Measurements from ENCODE around the gene DENND4A. TPM values are rescaled to one million over a fixed set of nuclear protein-coding genes. Genes with fewer than 3 reads are reported as not detected.

Gene DENND4A
- total RNA-seq, 2 donors from 2014 or later, result 15.7 to 21.8 TPM

GRCh38 chr15:65632780-65633375, 159.2 kb downstream of the DENND4A start:
- no peak for TF ChIP-seq CTCF (IDR thresholded peaks at IDR 0.05)
- no peak overlapping the region for H3K4me3 ChIP-seq
- no peaks in the 10 kb centered on the region for H3K9me3 ChIP-seq
- no peak for DNase-seq
- H3K9ac ChIP-seq (ENCODE audit: low read depth in 2 of 2, low read length in 2 of 2), result no peak overlapping the region
- no peaks in the 10 kb centered on the region for H3K27me3 ChIP-seq
- H3K27ac ChIP-seq, result no peak overlapping the region
- no peaks in the 10 kb centered on the region for H3K4me1 ChIP-seq
- H3K36me3 ChIP-seq, result no peaks in the 10 kb centered on the region
- intact Hi-C loops (cut with DNase I), result no loop called here

DNA sequence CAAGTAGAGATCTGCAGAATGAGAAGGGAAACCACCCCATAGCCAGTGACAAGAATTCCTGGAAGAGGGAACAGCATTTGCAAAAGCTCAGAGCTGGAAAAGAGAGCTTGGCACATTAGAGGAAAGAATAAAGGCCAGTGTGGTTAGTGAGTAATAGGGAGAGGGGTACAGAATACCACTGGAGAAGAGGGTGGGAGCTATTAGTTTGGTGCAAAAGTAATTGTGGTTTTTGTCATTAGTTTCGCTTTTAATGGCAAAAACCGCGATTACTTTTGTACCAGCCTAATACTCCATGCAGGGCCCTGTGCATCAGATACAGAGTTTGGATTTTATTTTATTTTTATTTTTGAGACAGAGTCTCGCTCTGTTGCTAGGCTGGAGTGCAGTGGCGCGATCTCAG, 160.6 kb downstream of the DENND4A start:
- no peaks in the 10 kb centered on the region for H3K4me1 ChIP-seq
- no peaks in the 10 kb centered on the region for H3K9me3 ChIP-seq
- no peak overlapping the region for H3K9ac ChIP-seq (ENCODE audit: low read depth in 2 of 2, low read length in 2 of 2)
- no peak overlapping the region for H3K27ac ChIP-seq
- no peak overlapping the region for H3K4me3 ChIP-seq
- intact Hi-C loops (cut with DNase I), result no loop called here
- H3K27me3 ChIP-seq, result no peaks in the 10 kb centered on the region
- no peak for DNase-seq
- TF ChIP-seq CTCF (IDR thresholded peaks at IDR 0.05), result no peak
- no peaks in the 10 kb centered on the region for H3K36me3 ChIP-seq

DNA sequence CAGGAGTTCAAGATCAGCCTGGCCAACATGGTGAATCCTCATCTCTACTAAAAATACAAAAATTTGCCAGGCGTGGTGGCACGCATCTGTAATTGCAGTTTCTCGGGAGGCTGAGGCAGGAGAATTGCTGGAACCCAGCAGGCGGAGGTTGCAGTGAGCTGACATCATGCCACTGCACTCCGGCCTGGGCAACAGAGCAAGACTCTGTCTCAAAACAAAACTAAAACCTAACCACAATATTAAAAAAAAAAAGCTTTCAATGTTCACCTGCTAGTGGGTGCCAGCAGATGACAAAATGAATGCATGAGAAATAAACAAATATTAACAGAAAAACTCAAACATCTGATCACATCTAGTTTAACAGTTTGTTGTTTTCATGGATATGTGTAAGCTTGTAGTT, 161.3 kb downstream of the DENND4A start:
- TF ChIP-seq CTCF (IDR thresholded peaks at IDR 0.05), result no peak
- DNase-seq, result no peak
- no peak overlapping the region for H3K4me3 ChIP-seq
- intact Hi-C loops (cut with DNase I), result no loop called here
- H3K27ac ChIP-seq, result no peak overlapping the region
- H3K9ac ChIP-seq (ENCODE audit: low read depth in 2 of 2, low read length in 2 of 2), result no peak overlapping the region
- no peaks in the 10 kb centered on the region for H3K27me3 ChIP-seq
- no peaks in the 10 kb centered on the region for H3K9me3 ChIP-seq
- no peaks in the 10 kb centered on the region for H3K4me1 ChIP-seq
- no peaks in the 10 kb centered on the region for H3K36me3 ChIP-seq

GRCh38 chr15:65629548-65629947, 162.5 kb downstream of the DENND4A start:
- Histone ChIP-seq H3K9ac (ENCODE audit: low read depth in 2 of 2, low read length in 2 of 2) (no peak overlapping the region), H3K27me3 (no peaks in the 10 kb centered on the region), H3K27ac (no peak overlapping the region), H3K36me3 (no peaks in the 10 kb centered on the region), H3K4me3 (no peak overlapping the region), H3K9me3 (no peaks in the 10 kb centered on the region), H3K4me1 (no peaks in the 10 kb centered on the region)
- no peak for DNase-seq
- intact Hi-C loops (cut with DNase I), result no loop called here
- no peak for TF ChIP-seq CTCF (IDR thresholded peaks at IDR 0.05)

DNA sequence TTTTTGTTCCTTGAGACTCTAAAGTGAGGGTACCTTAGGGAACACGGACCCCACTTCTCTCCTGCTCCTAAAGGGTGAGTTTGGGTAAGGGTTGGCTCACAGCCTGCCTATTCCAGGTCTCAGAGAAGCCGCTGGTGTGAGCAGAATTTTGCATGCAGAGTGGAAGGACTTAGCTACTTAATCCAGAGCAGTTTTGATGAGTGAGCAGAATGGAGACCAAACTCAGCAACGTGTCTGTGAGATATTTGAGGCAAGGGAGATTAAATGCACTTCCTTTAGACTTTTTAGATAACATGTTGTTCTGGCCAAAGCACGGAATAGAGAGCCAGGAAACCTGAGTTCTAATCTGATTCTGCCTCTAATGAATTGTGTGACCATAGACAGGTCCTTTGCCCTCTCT, 165.2 kb downstream of the DENND4A start:
- H3K9me3 ChIP-seq, result no peaks in the 10 kb centered on the region
- DNase-seq, result no peak
- no peaks in the 10 kb centered on the region for H3K36me3 ChIP-seq
- intact Hi-C loops (cut with DNase I), result no loop called here
- H3K9ac ChIP-seq (ENCODE audit: low read depth in 2 of 2, low read length in 2 of 2), result no peak overlapping the region
- H3K4me3 ChIP-seq, result no peak overlapping the region
- TF ChIP-seq CTCF (IDR thresholded peaks at IDR 0.05), result no peak
- no peak overlapping the region for H3K27ac ChIP-seq
- H3K27me3 ChIP-seq, result no peaks in the 10 kb centered on the region
- no peaks in the 10 kb centered on the region for H3K4me1 ChIP-seq
